Panc1 (cell line): Measurements from ENCODE around the gene B4GALT2.

Experiments used
- POLR2AphosphoS5 ChIP-seq: IDR thresholded peaks from 2 replicates; pipeline ENCODE4 v1.6.1; 2012; ENCODE audit warnings: mild to moderate bottlenecking, low read depth, low read length, moderate library complexity
- REST ChIP-seq, 2 experiments: IDR thresholded peaks; 2 replicates each; pipeline ENCODE4 v1.6.1; 2011 to 2012; ENCODE audit warnings: low read depth in 2 of 2, control low read depth in 1 of 2, low read length in 1 of 2, mild to moderate bottlenecking in 1 of 2, moderate library complexity in 1 of 2; ENCODE audit not compliant: insufficient read depth in 1 of 2
- SIN3A ChIP-seq: IDR thresholded peaks from 2 replicates; pipeline ENCODE4 v1.6.1; 2012; ENCODE audit warnings: low read depth, mild to moderate bottlenecking, low read length, moderate library complexity, borderline replicate concordance; ENCODE audit not compliant: insufficient read depth
- TCF7L2 ChIP-seq: IDR thresholded peaks from 2 replicates; pipeline ENCODE4 v1.6.1; 2011; ENCODE audit warnings: mild to moderate bottlenecking, low read depth, low read length, inconsistent platforms
- TF ChIP-seq, protein P1 (sequence below): fragments of 450-650 bp; IDR thresholded peaks from 2 replicates; pipeline ENCODE4 v1.5.1; 2017; ENCODE audit warnings: mild to moderate bottlenecking

DNA sequence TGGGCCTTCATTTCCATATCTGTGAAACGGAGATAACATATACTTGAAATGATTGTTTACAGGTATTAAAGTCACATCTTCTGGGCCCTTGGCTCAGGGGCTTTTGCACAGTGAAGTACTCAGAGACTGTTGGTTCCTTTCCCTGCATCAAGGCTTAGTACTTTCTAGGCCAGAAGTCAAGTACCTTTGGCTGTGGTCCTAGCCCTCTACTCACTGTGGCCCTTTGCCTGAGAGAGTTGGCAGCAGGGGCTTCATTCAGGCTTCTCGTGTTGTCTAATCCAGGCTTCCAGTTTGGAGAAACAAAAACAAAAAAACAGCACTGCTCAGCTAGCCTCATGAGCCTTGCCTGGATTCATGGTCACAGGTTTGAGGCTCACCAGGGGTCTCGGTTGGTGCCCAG, 17.3 kb upstream of the B4GALT2 start:
- TF ChIP-seq, protein P1, sequence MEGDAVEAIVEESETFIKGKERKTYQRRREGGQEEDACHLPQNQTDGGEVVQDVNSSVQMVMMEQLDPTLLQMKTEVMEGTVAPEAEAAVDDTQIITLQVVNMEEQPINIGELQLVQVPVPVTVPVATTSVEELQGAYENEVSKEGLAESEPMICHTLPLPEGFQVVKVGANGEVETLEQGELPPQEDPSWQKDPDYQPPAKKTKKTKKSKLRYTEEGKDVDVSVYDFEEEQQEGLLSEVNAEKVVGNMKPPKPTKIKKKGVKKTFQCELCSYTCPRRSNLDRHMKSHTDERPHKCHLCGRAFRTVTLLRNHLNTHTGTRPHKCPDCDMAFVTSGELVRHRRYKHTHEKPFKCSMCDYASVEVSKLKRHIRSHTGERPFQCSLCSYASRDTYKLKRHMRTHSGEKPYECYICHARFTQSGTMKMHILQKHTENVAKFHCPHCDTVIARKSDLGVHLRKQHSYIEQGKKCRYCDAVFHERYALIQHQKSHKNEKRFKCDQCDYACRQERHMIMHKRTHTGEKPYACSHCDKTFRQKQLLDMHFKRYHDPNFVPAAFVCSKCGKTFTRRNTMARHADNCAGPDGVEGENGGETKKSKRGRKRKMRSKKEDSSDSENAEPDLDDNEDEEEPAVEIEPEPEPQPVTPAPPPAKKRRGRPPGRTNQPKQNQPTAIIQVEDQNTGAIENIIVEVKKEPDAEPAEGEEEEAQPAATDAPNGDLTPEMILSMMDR = no peak
- TF ChIP-seq REST (IDR thresholded peaks at IDR 0.05; ENCODE audit: insufficient read depth in 1 of 2, low read depth in 2 of 2, low read length in 1 of 2) = no peak
- TF ChIP-seq SIN3A = no peak
- TF ChIP-seq POLR2AphosphoS5 = no peak
- no peak for TF ChIP-seq TCF7L2
